Neural crest cell (in vitro differentiated cells): ENCODE measurements around the gene VIT. TPM values are rescaled to one million over a fixed set of nuclear protein-coding genes. Genes with fewer than 3 reads are reported as not detected.

ENCODE experiments used
- DNase-seq: peaks from one replicate; pipeline ENCODE4 v3.0.0; 2021; ENCODE audit warnings: low read depth, mixed read lengths, low spot score
- H3K27ac Mint-ChIP-seq: one replicate; pipeline ENCODE4 v1.8.0; 2021; ENCODE audit warnings: mild to moderate bottlenecking, mixed read lengths; ENCODE audit not compliant: unreplicated experiment
- H3K27me3 Mint-ChIP-seq: 2 replicates; pipeline ENCODE4 v1.8.0; 2021; ENCODE audit warnings: low read depth, mild to moderate bottlenecking, mixed read lengths
- H3K36me3 Mint-ChIP-seq: 2 replicates; pipeline ENCODE4 v1.8.0; 2021; ENCODE audit warnings: low read depth, mild to moderate bottlenecking, mixed read lengths
- H3K4me1 Mint-ChIP-seq: 2 replicates; pipeline ENCODE4 v1.8.0; 2021; ENCODE audit warnings: mixed read lengths
- H3K4me3 Mint-ChIP-seq: one replicate; pipeline ENCODE4 v1.8.0; 2021; ENCODE audit warnings: mild to moderate bottlenecking, mixed read lengths
- H3K9me3 Mint-ChIP-seq: 2 replicates; pipeline ENCODE4 v1.8.0; 2021; ENCODE audit warnings: mixed read lengths
- total RNA-seq: library from RNA; stranded (reverse); gene quantifications from 2 replicates; pipeline ENCODE4 v1.2.1, GENCODE V29; 2021
- TF ChIP-seq, protein P1 (sequence below): fragments of 200-600 bp; sonication (generic); conservative IDR thresholded peaks from 2 replicates; pipeline ENCODE4 v1.5.0; 2021; ENCODE audit warnings: antibody characterized with exemption, mild to moderate bottlenecking

The VIT gene
- total RNA-seq, 1 donor from 2014 or later = not detected

GRCh38 chr2:36783246-36783645 is 86.7 kb downstream of the VIT start:
- Mint-ChIP-seq H3K9me3 (no peaks in the 10 kb centered on the region), H3K36me3 (no peaks in the 10 kb centered on the region), H3K4me1 (peaks cover 17% of the 10 kb centered on the region), H3K27ac (no peak overlapping the region), H3K27me3 (peaks cover 5% of the 10 kb centered on the region), H3K4me3 (no peak overlapping the region)
- DNase-seq = no peak
- TF ChIP-seq, protein P1, sequence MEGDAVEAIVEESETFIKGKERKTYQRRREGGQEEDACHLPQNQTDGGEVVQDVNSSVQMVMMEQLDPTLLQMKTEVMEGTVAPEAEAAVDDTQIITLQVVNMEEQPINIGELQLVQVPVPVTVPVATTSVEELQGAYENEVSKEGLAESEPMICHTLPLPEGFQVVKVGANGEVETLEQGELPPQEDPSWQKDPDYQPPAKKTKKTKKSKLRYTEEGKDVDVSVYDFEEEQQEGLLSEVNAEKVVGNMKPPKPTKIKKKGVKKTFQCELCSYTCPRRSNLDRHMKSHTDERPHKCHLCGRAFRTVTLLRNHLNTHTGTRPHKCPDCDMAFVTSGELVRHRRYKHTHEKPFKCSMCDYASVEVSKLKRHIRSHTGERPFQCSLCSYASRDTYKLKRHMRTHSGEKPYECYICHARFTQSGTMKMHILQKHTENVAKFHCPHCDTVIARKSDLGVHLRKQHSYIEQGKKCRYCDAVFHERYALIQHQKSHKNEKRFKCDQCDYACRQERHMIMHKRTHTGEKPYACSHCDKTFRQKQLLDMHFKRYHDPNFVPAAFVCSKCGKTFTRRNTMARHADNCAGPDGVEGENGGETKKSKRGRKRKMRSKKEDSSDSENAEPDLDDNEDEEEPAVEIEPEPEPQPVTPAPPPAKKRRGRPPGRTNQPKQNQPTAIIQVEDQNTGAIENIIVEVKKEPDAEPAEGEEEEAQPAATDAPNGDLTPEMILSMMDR = no peak

DNA sequence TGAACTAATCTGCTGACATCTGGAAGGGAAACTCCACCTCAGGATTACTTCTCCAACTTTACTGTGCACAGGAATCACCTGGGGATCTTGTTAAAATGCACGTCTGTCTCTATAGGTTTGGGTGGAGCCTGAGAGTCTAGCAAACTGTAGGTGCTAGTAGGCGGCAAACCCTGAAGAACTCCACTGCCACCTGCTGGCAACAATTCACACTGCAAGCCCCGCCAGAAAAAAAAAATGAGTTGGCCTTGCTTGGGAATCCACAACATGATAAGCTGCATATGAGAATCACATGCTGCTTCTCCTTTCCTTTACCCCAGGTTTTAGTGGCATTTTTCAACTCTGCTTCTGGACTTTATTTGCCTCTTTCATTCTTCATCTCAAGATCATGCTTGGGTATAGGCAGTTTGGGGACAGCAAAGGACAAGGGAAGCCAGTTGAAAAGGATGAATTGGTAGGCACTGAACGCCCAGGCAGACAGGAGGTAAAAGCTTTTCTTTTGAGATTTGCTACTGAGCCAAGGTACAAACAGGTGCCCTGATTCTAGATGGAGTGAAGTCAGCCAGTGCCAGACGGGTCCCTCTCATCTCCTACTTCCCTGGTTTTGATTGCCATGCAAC is 88.8 kb downstream of the VIT start:
- Mint-ChIP-seq H3K27me3 (peaks cover 5% of the 10 kb centered on the region), H3K4me1 (peaks cover 14% of the 10 kb centered on the region), H3K4me3 (no peak overlapping the region), H3K27ac (no peak overlapping the region), H3K36me3 (no peaks in the 10 kb centered on the region), H3K9me3 (no peaks in the 10 kb centered on the region)
- TF ChIP-seq, protein P1 = peak; percentile 95
- peak; percentile 80 for DNase-seq

- no peaks in the 10 kb centered on the region for H3K9me3 Mint-ChIP-seq
- DNase-seq = no peak
- TF ChIP-seq, protein P1 = no peak
- H3K4me1 Mint-ChIP-seq = no peaks in the 10 kb centered on the region
- H3K27me3 Mint-ChIP-seq = peaks cover 5% of the 10 kb centered on the region
- H3K36me3 Mint-ChIP-seq = no peaks in the 10 kb centered on the region
- no peak overlapping the region for H3K4me3 Mint-ChIP-seq
- no peak overlapping the region for H3K27ac Mint-ChIP-seq
Measured at GRCh38 chr2:36789181-36789804, 92.8 kb downstream of the VIT start.

DNA sequence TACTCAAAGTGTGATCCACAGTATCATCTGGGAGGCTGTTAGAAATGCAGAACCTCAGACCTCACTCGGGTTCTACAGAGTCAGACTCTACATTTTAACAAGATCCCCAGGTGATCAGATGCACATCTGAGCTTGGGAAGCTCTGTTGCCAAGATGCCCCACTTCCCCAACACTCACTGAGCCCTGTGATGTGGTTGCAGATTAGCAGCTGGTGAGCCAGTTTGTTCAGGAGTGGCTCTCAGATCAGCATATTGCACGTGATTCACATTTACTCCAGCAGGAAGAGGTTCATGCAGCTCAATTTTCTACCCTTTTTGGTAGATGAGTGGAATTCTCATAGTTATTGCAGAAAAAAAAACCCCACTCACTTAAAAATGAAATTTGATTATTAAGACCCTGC is 96.4 kb downstream of the VIT start:
- no peaks in the 10 kb centered on the region for H3K9me3 Mint-ChIP-seq
- peaks cover 4% of the 10 kb centered on the region for H3K27me3 Mint-ChIP-seq
- no peak overlapping the region for H3K4me3 Mint-ChIP-seq
- no peak for DNase-seq
- TF ChIP-seq, protein P1 = no peak
- H3K27ac Mint-ChIP-seq = no peak overlapping the region
- no peaks in the 10 kb centered on the region for H3K36me3 Mint-ChIP-seq
- H3K4me1 Mint-ChIP-seq = no peaks in the 10 kb centered on the region

- no peak for DNase-seq
- H3K27ac Mint-ChIP-seq = no peak overlapping the region
- no peaks in the 10 kb centered on the region for H3K9me3 Mint-ChIP-seq
- no peak overlapping the region for H3K4me3 Mint-ChIP-seq
- no peaks in the 10 kb centered on the region for H3K4me1 Mint-ChIP-seq
- H3K27me3 Mint-ChIP-seq = peaks cover 4% of the 10 kb centered on the region
- TF ChIP-seq, protein P1 = no peak
- no peaks in the 10 kb centered on the region for H3K36me3 Mint-ChIP-seq
Measured at GRCh38 chr2:36797324-36798070, 101.0 kb downstream of the VIT start.
